Liver (tissue), 3 donors: Measurements from ENCODE around the gene SHROOM2.

Experiments used
- CTCF ChIP-seq: fragments of 150-350 bp; IDR thresholded peaks from 2 replicates; pipeline ENCODE4 v1.5.1; 2017; ENCODE audit warnings: improper control_type of control experiment, low read depth, low read length; ENCODE audit not compliant: missing input control
- NR2F2 ChIP-seq: IDR thresholded peaks from 2 replicates; pipeline ENCODE4 v1.6.1; 2016; ENCODE audit warnings: antibody characterized with exemption
- donor health status: healthy.
- donor health status: healthy.

- TF ChIP-seq CTCF: no peak
- no peak for TF ChIP-seq NR2F2
These were observed 89.6 kb downstream of the SHROOM2 start for GRCh38 chrX:9875801-9876200.
